HFFc6 (cell line): ENCODE data around the gene LSG1. TPM values are rescaled to one million over a fixed set of nuclear protein-coding genes. Genes with fewer than 3 reads are reported as not detected.

Source experiments
- DNase-seq: peaks from one replicate; pipeline ENCODE4 v3.0.0-alpha.2; 2018
- H3K27ac Mint-ChIP-seq: 2 replicates; pipeline ENCODE4 v1.8.0; 2020; ENCODE audit warnings: mild to moderate bottlenecking, mixed read lengths
- H3K27me3 Mint-ChIP-seq: 2 replicates; pipeline ENCODE4 v1.8.0; 2021; ENCODE audit warnings: mild to moderate bottlenecking, moderate library complexity, mixed read lengths; ENCODE audit not compliant: insufficient read depth
- H3K36me3 Mint-ChIP-seq: 2 replicates; pipeline ENCODE4 v1.8.0; 2021; ENCODE audit warnings: low read depth, mixed read lengths
- H3K4me1 Mint-ChIP-seq: 2 replicates; pipeline ENCODE4 v1.8.0; 2020; ENCODE audit warnings: low read depth, mixed read lengths
- H3K4me3 Mint-ChIP-seq: 2 replicates; pipeline ENCODE4 v1.8.0; 2020; ENCODE audit warnings: mild to moderate bottlenecking, moderate library complexity, mixed read lengths
- H3K9me3 Mint-ChIP-seq: 2 replicates; pipeline ENCODE4 v1.8.0; 2020; ENCODE audit warnings: mild to moderate bottlenecking, mixed read lengths
- CTCF ChIP-seq: fragments of 200-600 bp; sonication (generic); IDR thresholded peaks from 2 replicates; pipeline ENCODE4 v1.5.0; 2021; ENCODE audit warnings: antibody characterized with exemption, mild to moderate bottlenecking
- long read RNA-seq: library from polyadenylated mRNA; unstranded; transcript quantifications from one replicate; pipeline ENCODE4 v2.0.0, GENCODE V29; 2019
- total RNA-seq, 6 experiments: library from RNA; stranded (reverse); fragmentation: NEBNext Ultra II Directional; extraction: Animal tissue kit (Norgen Biotek cat#: 25700); gene quantifications; 2 replicates in 1 of 6; 3 replicates in 5 of 6; pipeline ENCODE4 v1.2.3, GENCODE V29; 2021

Gene LSG1
- total RNA-seq = 10 to 100 TPM; 26.4 to 31.7 (median 29.3) TPM
- long read RNA-seq, transcript LSG1-201 (14 exons, 3,572 nt) = major isoform, 15 of 53 reads
- long read RNA-seq, partial matches to known transcripts = 29 of 53 reads
- long read RNA-seq, other reads (novel, unspliced or antisense) = 8 of 53 reads

GRCh38 chr3:194671900-194672808 is at the start of gene LSG1:
LSG1 (minus strand) TSS chr3:194672191; CDS start chr3:194672162, 29 bp downstream.
- H3K36me3 Mint-ChIP-seq = peaks cover 10% of the 10 kb centered on the region
- peak; percentile 89 for DNase-seq
- no peaks in the 10 kb centered on the region for H3K9me3 Mint-ChIP-seq
- peak within 1 kb of the TSS; percentile 99 for H3K27ac Mint-ChIP-seq
- peaks cover 38% of the 10 kb centered on the region for H3K4me1 Mint-ChIP-seq
- peak within 1 kb of the TSS; percentile 99 for H3K4me3 Mint-ChIP-seq
- no peak for TF ChIP-seq CTCF
- H3K27me3 Mint-ChIP-seq = no peaks in the 10 kb centered on the region

GRCh38 chr3:194720048-194720447 is 48.1 kb upstream of the LSG1 start:
- Mint-ChIP-seq H3K4me3 (no peak overlapping the region), H3K4me1 (no peaks in the 10 kb centered on the region), H3K27me3 (peaks cover 43% of the 10 kb centered on the region), H3K36me3 (no peaks in the 10 kb centered on the region), H3K9me3 (no peaks in the 10 kb centered on the region; the same call in 1 of the 2 replicates), H3K27ac (no peak overlapping the region)
- TF ChIP-seq CTCF = no peak
- no peak for DNase-seq

- no peak overlapping the region for H3K27ac Mint-ChIP-seq
Observed at GRCh38 chr3:194718079-194718478, 46.1 kb upstream of the LSG1 start.

GRCh38 chr3:194715022-194715800 is 43.2 kb upstream of the LSG1 start:
- Mint-ChIP-seq H3K36me3 (no peaks in the 10 kb centered on the region), H3K27me3 (peaks cover 25% of the 10 kb centered on the region), H3K4me1 (peaks cover 10% of the 10 kb centered on the region), H3K4me3 (no peak overlapping the region), H3K9me3 (no peaks in the 10 kb centered on the region; the same call in 1 of the 2 replicates), H3K27ac (no peak overlapping the region)
- no peak for TF ChIP-seq CTCF
- DNase-seq = no peak

More at GRCh38 chr3:194718079-194718478, 46.1 kb upstream of the LSG1 start:
- TF ChIP-seq CTCF = no peak
- Mint-ChIP-seq H3K4me1 (no peaks in the 10 kb centered on the region), H3K4me3 (no peak overlapping the region), H3K36me3 (no peaks in the 10 kb centered on the region), H3K9me3 (no peaks in the 10 kb centered on the region; the same call in 1 of the 2 replicates), H3K27me3 (peaks cover 33% of the 10 kb centered on the region)
- no peak for DNase-seq

GRCh38 chr3:194714564-194714963 is 42.6 kb upstream of the LSG1 start:
- Mint-ChIP-seq H3K27ac (no peak overlapping the region), H3K4me3 (no peak overlapping the region)

More at GRCh38 chr3:194714564-194714963, 42.6 kb upstream of the LSG1 start:
- no peak for TF ChIP-seq CTCF
- Mint-ChIP-seq H3K36me3 (no peaks in the 10 kb centered on the region), H3K27me3 (peaks cover 25% of the 10 kb centered on the region), H3K4me1 (peaks cover 10% of the 10 kb centered on the region), H3K9me3 (no peaks in the 10 kb centered on the region; the same call in 1 of the 2 replicates)
- no peak for DNase-seq
